Activated T-helper 1 cell treated with anti-CD3 and anti-CD28 coated beads, Interleukin-2, amount 50 U/mL, for 16 hours (primary cell): ENCODE measurements around the gene RASSF3.
"Not testable (repeated sequence)": the region's sequence is repeated elsewhere in the genome, so short reads cannot be mapped to it uniquely, and the experiment has no call there.

Experiments
- DNase-seq, 2 donors: peaks; one replicate each; pipeline ENCODE4 v3.0.0-alpha.2; 2020; ENCODE audit warnings: low read depth in 1 of 2, low spot score in 1 of 2

Gene RASSF3, protein sequence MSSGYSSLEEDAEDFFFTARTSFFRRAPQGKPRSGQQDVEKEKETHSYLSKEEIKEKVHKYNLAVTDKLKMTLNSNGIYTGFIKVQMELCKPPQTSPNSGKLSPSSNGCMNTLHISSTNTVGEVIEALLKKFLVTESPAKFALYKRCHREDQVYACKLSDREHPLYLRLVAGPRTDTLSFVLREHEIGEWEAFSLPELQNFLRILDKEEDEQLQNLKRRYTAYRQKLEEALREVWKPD

DNA sequence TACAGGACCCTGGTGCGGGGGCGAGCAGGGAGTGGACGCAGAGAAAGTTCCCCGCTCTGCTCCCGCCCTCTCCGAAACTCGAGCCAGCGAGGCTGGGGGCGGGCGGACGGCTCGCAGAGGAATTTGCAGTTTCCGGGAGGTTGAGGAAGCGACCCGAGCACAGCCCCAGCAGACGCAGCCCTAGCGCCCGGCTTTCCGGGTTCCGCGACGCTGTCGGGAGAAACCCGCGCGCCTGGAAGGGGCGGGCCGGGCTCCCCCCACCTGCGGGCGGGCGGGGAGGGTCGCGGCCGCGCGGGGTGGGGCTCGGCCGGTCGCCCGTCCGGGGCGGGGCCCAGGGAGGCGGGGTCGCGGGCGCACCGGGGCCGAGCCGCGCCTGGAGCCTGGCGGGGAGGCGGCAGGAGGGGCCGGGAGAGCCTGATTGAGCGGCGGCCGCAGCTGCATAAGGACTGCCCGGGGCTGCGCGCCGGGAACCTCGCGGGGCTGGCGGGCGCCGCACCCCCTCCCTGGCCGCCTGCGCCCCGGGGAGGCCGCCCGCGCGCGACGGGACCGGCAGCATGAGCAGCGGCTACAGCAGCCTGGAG lies at the start of gene RASSF3:
TSS of gene RASSF3 (plus strand) at position 417 of the 581 bp plus-strand sequence. CDS start at position 555, 138 bp downstream.
- peak; percentile 42 to 66 for DNase-seq

DNA sequence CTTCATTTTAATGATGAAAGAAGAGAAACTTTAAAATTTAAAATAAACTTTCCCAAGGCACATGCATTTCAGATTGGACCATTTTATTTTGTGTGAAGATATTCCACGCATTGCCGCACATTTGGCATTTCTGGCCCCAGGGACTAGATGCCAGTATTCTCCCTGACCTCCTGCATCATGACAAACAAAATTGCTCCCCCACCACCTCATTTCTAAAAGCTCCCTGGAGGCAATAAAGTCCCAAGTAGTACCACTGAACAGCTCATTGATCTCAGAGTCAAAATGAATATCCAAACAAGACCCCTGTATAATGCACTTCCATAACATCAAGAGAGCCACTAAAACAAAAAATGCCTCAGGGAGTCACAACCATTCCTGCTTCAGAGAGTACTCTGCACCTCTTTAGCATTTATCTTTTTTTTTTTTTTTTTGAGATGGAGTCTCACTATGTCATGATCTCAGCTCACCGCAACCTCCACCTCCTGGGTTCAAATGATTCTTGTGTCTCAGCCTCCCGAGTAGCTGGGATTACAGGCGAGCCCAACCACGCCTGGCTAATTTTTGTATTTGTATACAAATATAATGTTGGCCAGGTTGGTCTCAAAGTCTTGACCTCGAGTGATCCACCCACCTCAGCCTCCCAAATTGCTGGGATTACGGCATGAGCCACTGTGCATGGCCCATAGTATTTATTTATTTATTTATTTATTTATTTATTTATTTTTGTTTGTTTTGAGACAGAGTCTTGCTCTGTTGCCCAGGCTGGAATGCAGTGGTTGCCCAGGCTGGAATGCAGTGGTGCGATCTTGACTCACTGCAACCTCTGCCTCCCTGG lies 48.8 kb upstream of the RASSF3 start:
- DNase-seq: no peak

DNA sequence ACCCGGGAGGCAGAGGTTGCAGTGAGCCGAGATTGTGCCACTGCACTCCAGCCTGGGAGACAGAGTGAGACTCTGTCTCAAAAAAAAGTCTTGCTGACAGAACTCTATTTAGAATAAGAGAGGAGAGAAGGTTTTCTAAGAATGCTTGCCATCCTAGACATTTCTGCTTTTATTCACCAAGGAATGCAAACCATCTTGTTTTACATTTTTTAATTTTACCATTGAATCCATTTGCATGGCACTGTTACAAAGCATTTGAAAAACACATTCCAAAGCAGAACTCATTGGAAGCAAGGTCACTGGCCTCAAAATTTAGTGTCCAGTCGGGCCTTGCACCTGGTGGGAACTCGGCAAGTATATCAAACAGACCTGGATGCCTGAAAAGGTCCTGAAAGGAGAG lies 44.2 kb upstream of the RASSF3 start:
- no peak for DNase-seq

DNA sequence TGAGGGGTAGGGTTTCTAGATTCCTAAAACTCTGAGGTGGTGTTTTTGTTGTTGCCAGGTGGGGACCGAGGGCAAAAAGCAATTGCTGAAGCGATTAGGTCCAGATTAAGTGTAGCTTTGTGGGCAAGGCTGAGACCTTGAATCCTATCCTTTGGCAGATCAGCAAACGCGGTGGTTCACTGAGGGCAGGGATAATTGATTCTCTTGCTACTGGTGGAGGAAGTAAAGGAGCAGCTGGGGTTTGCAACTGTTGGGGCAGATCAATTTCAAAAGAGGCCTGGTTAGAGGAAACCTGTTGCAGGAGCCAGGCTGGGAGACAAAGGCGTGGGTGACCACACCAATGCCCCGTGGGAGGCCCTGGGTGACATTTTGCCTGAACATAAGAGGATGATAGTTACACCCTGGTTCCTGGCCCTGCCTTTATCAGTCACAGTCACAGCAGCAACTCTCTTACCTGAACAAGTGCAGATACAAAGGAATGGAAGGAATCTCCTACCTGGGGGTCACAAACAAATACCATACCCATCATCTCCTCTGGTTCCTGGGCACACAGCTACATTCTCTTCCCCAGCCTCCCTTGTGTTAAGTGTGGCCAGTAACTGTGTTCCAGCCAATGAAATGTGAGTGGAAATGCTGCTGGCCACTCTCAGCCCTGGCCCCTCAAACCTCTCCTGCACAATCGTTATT lies 43.3 kb upstream of the RASSF3 start:
- no peak for DNase-seq

DNA sequence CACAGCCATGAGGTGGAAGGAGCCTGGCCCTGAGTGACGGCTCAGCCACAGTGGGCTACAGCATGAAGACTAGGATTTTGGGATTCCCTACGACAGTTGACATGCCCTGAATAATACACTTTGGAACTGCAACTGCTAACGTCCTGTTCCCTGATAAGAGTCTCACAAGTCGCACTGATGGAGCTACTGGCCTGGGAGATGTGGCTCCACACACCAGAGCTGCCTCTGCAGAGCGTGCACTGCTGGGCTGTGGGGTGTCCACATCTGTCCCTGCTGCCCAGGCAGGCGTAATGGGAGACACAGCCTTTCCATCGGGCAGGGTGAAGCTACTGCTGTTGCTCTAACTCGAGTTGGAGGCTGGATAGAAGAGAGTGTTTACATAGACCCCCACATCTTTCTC lies 42.7 kb upstream of the RASSF3 start:
- no peak for DNase-seq

DNA sequence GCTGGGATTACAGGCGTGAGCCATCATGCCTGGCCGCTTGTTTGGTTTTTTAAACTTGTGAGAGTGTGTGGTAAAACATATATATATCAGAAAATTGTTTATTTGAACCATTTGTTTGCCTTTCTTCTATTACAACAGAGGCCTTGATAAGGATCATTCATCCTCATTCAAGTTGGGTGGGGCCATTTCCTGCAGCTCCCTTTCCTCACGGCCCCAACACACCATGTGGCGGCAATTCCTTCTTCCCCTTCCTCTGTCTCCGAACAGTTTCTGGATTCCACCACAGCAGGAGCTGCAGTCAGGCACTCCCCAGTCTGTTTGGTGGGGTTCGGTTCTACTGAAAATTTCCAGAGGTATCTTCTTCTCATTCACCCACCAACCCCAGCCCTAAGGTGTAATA lies 42.0 kb upstream of the RASSF3 start:
- no peak for DNase-seq

DNA sequence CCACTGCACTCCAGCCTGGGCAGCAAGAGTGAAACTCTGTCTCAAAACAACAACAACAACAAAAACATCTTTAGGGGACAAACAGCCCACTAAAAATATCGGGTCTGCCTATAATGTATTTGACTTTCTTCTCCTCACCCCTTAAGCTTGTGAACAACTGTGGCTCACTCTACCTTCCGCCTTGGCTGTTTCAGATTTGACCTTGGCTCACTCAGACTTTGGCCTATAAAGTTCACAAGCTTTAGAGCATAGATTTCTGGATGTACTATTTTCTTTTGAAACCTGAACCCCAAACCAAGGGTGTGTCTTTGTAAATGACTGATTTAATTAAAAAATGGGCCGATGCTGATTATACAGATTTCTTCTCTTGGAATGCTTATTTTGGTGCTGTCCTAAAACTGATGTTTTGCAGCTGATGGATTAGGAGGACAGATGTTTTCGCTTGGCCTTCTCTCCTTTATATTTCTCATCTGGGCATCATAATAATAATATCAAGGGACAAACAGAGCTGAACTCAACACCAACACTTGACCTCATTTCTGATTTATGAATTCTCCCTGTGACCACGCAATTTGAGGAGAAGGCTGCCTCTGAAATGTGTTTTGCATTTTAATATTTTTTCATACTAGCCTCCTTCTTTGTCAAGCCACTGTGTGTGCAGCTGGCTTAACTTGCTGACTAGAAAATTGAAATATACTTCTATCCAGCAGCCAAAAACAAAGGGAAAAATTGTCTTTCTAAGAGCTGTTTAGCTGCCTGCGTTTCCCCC lies 40.2 kb upstream of the RASSF3 start:
- no peak for DNase-seq

DNA sequence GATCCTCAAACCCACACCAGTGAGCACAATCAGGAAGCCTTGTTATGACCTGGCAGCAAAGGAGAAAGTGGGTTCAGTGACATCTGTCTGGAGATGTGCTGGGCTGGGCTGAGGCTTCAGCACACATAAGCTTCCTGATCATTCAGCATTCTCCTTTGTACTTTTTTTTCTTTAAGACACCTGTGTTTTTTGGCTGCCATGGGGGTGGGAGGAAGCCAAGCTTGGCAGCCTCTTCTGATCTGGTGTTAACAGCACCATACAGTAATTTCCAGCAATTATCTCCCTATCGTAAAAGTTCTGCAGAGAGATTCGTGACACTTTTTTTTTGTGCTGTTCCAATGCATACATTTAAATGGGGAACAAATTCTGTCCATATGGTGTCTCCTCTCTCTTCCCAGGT lies 38.9 kb upstream of the RASSF3 start:
- no peak for DNase-seq

DNA sequence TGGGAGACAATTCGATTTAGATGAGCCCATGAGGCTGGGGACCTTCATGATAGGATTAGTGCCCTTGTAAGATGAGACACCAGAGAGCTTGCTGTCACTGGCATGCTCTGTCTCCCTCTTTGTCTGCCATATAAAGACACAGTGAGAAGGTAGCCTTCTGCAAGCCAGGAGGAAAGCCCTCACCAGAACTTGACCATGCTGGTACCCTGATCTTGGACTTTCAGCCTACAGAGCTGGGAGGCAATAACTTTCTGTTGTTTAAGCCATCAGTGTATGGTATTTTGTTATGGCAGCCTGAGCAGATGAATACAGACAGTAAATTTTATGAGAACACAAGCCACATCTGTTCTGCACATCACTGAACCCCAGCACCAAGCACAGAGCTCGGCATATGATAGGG lies 38.1 kb upstream of the RASSF3 start:
- no peak for DNase-seq

DNA sequence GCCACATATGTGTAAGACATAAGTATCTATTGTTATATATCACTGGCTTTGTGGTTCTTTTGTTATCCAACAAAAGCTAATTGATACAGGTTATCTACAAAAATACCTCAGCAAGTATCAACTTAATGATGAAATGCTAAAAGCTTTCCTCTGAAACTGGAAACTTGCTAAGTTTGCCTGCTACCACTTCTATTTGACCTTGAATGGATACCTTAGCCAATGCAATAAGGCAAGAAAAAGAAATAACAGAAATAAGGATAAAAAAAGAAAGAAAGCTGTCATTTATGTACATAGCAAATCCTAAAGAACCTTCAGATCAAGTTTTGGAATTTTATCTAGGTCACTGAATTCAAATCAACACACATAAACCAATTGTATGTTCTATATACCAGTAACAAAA lies 35.5 kb upstream of the RASSF3 start:
- no peak for DNase-seq

DNA sequence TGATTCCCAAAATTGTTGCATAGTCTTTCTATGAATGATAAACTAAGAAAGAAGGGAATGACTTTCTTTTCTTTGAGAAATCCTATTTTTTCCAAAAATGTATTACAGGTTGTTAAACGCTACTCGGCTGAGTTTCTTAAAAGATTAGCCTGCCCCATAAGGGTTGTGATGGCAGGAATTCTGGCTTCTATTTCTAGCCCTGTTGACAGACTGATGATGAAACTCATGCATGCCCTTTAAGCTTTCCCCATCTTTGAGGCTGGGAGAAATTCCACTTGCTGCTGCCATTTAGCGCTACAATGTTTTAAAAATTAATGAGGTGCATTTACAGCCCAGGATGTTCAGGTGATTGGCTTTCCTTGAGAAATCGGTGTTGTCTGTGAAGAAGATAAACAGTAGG lies 33.2 kb upstream of the RASSF3 start:
- DNase-seq: no peak

DNA sequence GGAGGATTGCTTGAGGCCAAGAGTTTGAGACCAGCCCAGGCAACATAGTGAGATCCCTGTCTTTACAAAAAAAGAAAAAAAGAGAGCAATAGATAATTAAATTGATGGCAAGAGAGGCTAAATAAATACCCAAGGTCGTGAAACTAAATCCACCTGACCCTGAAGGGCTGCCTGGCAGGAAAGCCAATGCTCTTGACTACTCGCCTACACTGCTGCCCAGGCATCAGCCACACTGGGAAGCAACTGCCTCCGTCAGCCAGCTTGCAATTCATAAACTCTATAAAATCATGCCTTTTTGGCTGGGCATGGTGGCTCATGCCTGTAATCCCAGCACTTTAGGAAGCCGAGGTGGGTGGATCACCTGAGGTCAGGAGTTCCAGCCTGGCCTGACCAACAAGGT lies 31.7 kb upstream of the RASSF3 start:
- no peak for DNase-seq

DNA sequence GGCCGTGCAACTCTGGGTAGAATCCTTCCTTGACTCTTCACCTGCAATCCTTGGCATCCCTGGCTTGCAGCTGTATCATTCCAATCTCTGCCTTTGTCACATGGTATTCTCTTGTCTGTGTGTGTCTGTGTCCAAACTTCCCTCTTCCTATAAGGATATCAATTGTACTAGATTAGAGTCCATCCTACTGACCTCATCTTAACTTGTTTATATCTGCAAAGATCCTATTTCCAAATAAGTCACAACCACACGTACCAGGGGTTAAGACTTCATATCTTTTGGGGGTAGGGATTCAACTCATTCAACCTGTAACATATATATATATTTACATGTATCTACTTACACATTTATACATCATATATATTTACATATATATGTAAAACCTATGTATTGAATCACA lies 29.6 kb upstream of the RASSF3 start:
- no peak for DNase-seq

DNA sequence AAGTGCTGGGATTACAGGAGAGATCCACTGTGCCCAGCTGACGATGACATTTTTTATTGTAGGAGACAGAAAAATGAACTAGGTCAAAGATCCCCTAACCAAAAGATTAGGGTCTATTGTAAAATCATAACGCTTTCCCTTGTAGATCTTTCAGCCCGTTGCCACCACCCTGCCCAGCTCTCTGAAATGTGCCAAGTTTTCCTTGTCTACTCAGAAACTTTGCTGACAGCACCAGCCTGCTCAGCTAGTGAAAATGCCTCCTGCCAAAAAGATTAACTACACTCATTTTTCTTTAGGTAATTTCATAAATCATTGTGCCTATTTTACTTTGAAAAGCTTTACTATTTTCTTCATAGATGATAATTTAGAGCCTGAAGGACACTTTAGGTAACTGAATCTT lies 28.2 kb upstream of the RASSF3 start:
- no peak for DNase-seq

DNA sequence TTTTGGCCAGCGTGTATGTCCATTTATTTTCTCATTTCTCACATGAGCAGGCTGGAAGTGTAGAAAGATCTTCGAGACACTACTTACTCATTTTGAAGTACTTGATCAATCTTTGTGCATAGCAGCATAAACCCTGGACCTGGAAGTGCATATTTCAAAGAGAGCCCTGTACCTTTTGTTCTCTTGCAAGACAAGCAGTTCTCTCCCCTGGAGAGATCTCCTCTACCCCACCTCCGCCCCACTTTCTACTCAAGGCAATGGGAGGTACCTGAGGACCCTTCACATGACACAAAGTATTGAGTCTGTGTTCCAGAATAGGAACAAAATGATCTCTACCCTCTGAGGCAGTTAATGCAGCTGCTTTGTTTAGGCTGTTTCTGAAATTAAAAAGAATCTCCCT lies 27.4 kb upstream of the RASSF3 start:
- no peak for DNase-seq

DNA sequence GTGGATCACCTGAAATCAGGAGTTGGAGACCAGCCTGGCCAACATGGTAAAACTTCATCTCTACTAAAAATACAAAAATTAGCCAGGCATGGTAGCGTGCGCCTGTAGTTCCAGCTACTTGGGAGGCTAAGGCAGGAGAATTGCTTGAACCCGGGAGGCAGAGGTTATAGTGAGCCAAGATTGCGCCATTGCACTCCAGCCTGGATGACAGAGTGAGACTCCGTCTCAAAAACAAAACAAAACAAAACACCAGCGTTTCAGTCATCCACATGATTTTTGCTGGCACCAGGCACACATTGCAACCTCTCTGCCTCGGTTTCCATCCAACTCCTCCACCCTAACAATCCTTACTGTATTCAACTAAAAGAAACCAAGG lies 26.9 kb upstream of the RASSF3 start:
- not testable (repeated sequence) for DNase-seq

DNA sequence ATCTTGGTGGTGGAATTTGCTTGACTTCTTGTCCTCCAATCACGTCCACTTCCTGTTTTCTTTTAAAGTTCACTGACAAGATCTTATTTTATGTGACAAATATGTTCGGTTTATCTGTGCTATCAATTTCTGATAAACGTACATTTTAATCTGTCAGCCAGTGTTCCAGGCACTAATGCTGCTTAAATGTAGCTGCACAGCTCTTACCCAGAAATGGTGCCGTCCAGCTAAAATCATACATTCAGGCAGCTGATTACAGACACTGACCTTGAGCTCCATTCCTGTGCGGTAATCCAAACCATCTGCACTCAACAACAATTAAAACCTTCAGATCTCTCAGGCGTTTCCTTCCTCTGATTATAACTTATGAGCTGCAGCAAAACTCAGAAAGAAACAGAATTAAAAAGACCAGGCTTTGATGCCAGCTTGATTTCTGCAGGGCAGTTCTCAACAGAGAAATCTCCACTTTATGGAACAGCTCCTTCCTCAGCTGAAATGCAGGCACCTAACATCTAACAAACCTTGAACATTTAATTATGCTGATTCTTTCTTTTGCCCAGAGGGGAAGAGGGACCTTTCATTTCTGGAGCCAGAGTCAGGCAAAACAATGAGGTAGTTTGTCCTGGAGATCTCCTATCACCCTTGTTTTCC lies 26.4 kb upstream of the RASSF3 start:
- no peak for DNase-seq

DNA sequence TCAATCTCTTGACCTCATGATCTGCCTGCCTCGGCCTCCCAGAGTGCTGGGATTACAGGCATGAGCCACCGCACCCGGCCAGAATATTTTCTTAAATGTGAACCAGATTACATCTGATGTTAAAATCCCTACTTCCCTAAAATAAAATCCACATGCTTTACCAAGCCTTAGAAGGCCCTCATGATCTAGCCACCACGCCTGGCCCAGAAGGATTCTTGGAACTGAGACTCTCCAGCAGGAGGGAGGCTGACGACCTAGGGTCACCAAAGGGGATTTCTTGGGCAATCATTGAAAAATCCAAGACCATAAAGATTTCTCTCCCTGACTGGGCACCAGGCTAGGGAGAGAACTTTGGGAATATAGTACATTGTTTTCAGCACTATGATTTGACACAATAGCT lies 25.2 kb upstream of the RASSF3 start:
- DNase-seq: no peak

DNA sequence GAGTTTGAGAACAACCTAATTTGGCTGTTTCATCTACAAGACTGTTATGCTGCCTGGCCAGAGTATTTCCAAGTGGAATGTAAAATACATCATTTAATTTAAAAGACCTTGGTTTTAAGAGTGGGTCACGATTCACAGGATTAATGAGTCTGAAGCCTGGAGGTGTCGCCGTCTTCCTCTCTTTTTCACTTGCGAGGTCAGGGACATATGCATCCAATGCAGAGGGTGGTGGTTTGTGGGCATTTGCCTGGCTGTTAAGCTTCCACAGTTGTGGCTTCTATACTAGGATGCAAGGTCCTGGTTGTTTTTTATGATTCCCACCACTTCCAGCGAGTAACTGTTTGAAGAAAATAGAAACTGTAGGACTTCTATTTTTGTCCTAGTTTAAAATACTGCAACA lies 22.8 kb upstream of the RASSF3 start:
- no peak for DNase-seq

DNA sequence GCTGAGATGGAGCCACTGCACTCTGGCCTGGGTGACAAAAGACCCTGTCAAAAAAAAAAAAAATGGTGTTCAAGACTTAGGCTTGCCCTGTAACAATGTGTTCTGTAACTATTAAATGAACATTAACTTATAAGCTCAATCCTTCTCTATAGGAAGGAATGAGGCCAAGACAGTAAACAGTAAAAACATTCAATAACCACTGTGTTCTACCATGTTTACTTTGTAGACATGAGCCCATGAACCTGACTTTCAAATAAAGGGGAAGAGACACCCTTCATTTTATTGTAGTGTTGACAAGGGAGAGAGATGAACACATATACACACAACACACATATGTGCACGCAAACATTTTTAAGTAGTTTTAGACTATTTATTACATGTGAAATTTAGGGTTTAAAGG lies 20.1 kb upstream of the RASSF3 start:
- no peak for DNase-seq
